Colonic mucosa (tissue), 4 donors: ENCODE data around the gene SORCS3. TPM values are rescaled to one million over a fixed set of nuclear protein-coding genes. Genes with fewer than 3 reads are reported as not detected.

ENCODE experiments used
- DNase-seq: peaks from one replicate; pipeline ENCODE4 v3.0.0-alpha.2; 2020
- H3K27ac ChIP-seq: fragments of 200-600 bp; one replicate; pipeline ENCODE4 v1.8.0; 2021
- H3K27me3 ChIP-seq: fragments of 200-600 bp; one replicate; pipeline ENCODE4 v1.8.0; 2021
- H3K36me3 ChIP-seq: fragments of 200-600 bp; one replicate; pipeline ENCODE4 v1.8.0; 2021
- H3K4me1 ChIP-seq: fragments of 200-600 bp; one replicate; pipeline ENCODE4 v1.8.0; 2021; ENCODE audit warnings: mild to moderate bottlenecking
- H3K4me3 ChIP-seq: fragments of 200-600 bp; one replicate; pipeline ENCODE4 v1.8.0; 2021
- H3K9ac ChIP-seq, 2 donors: one replicate each; pipeline ENCODE4 v1.7.0; 2013; ENCODE audit warnings: control low read depth in 2 of 2, low read depth in 2 of 2, low read length in 2 of 2
- H3K9me3 ChIP-seq: fragments of 200-600 bp; one replicate; pipeline ENCODE4 v1.8.0; 2021
- CTCF ChIP-seq: fragments of 200-600 bp; IDR thresholded peaks from one replicate; pipeline ENCODE4 v1.8.0; 2022; ENCODE audit warnings: antibody characterized with exemption, mild to moderate bottlenecking
- intact Hi-C: fragments of 100-400 bp; cut with DNase I; formaldehyde crosslinking; loops from one replicate; pipeline ENCODE4 v1.14.1; 2022
- total RNA-seq, 2 donors: library from RNA; stranded (reverse); fragmentation: NEBNext Ultra II Directional in 1 of 2; extraction: Animal tissue kit (Norgen Biotek cat#: 25700) in 1 of 2; gene quantifications; one replicate each; pipeline ENCODE4 v1.2.1, GENCODE V29; 2021
- donor health status: healthy.
- donor health status: DM: no; HTN: no; CAD: no.
- donor health status: DM: no; HTN: no; CAD: no.

The SORCS3 gene
- total RNA-seq, 2 donors from 2014 or later = 0.08 TPM; not detected in 1

- Histone ChIP-seq H3K27ac (no peak overlapping the region), H3K4me3 (no peak overlapping the region), H3K4me1 (no peaks in the 10 kb centered on the region), H3K36me3 (no peaks in the 10 kb centered on the region), H3K9ac (no peak overlapping the region), H3K9me3 (no peaks in the 10 kb centered on the region), H3K27me3 (no peaks in the 10 kb centered on the region)
- intact Hi-C loops = no loop called here
- no peak for TF ChIP-seq CTCF
- no peak for DNase-seq
Observed at GRCh38 chr10:104806801-104807200, 165.7 kb downstream of the SORCS3 start.

GRCh38 chr10:104807581-104808310, 166.7 kb downstream of the SORCS3 start:
- H3K9me3 ChIP-seq = no peaks in the 10 kb centered on the region
- H3K4me1 ChIP-seq = no peaks in the 10 kb centered on the region
- intact Hi-C loops = no loop called here
- H3K27me3 ChIP-seq = no peaks in the 10 kb centered on the region
- H3K36me3 ChIP-seq = no peaks in the 10 kb centered on the region
- no peak for DNase-seq
- no peak overlapping the region for H3K4me3 ChIP-seq
- H3K27ac ChIP-seq = no peak overlapping the region
- TF ChIP-seq CTCF = no peak
- no peak overlapping the region for H3K9ac ChIP-seq

- H3K4me1 ChIP-seq = no peaks in the 10 kb centered on the region
- H3K9ac ChIP-seq = no peak overlapping the region
- no peak for TF ChIP-seq CTCF
- no peaks in the 10 kb centered on the region for H3K36me3 ChIP-seq
- H3K27ac ChIP-seq = no peak overlapping the region
- no peaks in the 10 kb centered on the region for H3K9me3 ChIP-seq
- no peak for DNase-seq
- intact Hi-C loops = no loop called here
- H3K27me3 ChIP-seq = no peaks in the 10 kb centered on the region
- H3K4me3 ChIP-seq = no peak overlapping the region
Observed at GRCh38 chr10:104809288-104810090, 168.4 kb downstream of the SORCS3 start.

GRCh38 chr10:104811166-104811565, 170.1 kb downstream of the SORCS3 start:
- H3K4me3 ChIP-seq = no peak overlapping the region
- no peak overlapping the region for H3K9ac ChIP-seq
- DNase-seq = no peak
- no peaks in the 10 kb centered on the region for H3K36me3 ChIP-seq
- no peaks in the 10 kb centered on the region for H3K4me1 ChIP-seq
- no peak overlapping the region for H3K27ac ChIP-seq
- no peaks in the 10 kb centered on the region for H3K9me3 ChIP-seq
- H3K27me3 ChIP-seq = no peaks in the 10 kb centered on the region
- no peak for TF ChIP-seq CTCF
- intact Hi-C loops = no loop called here

- no peak overlapping the region for H3K9ac ChIP-seq
- H3K9me3 ChIP-seq = no peaks in the 10 kb centered on the region
- intact Hi-C loops = no loop called here
- no peak for TF ChIP-seq CTCF
- no peak overlapping the region for H3K4me3 ChIP-seq
- no peaks in the 10 kb centered on the region for H3K36me3 ChIP-seq
- DNase-seq = no peak
- no peaks in the 10 kb centered on the region for H3K4me1 ChIP-seq
- H3K27ac ChIP-seq = no peak overlapping the region
- H3K27me3 ChIP-seq = no peaks in the 10 kb centered on the region
Observed at GRCh38 chr10:104816501-104816900, 175.4 kb downstream of the SORCS3 start.
